Muscle layer of colon (tissue), 2 donors: ENCODE measurements around the gene CCDC127.

Source experiments
- H3K27ac ChIP-seq: one replicate; pipeline ENCODE4 v1.7.0; 2013; ENCODE audit warnings: low read depth, mild to moderate bottlenecking, low read length, moderate library complexity
- H3K27me3 ChIP-seq, 2 donors: one replicate each; pipeline ENCODE4 v1.7.0; 2013; ENCODE audit warnings: low read length in 2 of 2, mild to moderate bottlenecking in 2 of 2; ENCODE audit not compliant: insufficient read depth in 2 of 2, control insufficient read depth in 1 of 2
- H3K36me3 ChIP-seq: one replicate; pipeline ENCODE4 v1.7.0; 2013; ENCODE audit warnings: mild to moderate bottlenecking, low read length; ENCODE audit not compliant: insufficient read depth
- H3K4me1 ChIP-seq: one replicate; pipeline ENCODE4 v1.7.0; 2013; ENCODE audit warnings: mild to moderate bottlenecking, low read length; ENCODE audit not compliant: insufficient read depth
- H3K4me3 ChIP-seq, 2 donors: one replicate each; pipeline ENCODE4 v1.7.0; 2013; ENCODE audit warnings: low read length in 2 of 2, low read depth in 1 of 2, mild to moderate bottlenecking in 1 of 2, moderate library complexity in 1 of 2
- H3K9ac ChIP-seq: one replicate; pipeline ENCODE4 v1.7.0; 2013; ENCODE audit warnings: low read length
- H3K9me3 ChIP-seq: one replicate; pipeline ENCODE4 v1.7.0; 2013; ENCODE audit warnings: mild to moderate bottlenecking, low read length
- donor health status: abdominal sarcoma.
- donor health status: Adenocarcinoma of cecum.

CCDC127 gene

GRCh38 chr5:174876-175465, 43.0 kb downstream of the CCDC127 start:
- H3K27ac ChIP-seq, result no peak overlapping the region
- H3K9ac ChIP-seq, result no peak overlapping the region
- no peaks in the 10 kb centered on the region for H3K4me1 ChIP-seq
- no peaks in the 10 kb centered on the region for H3K36me3 ChIP-seq
- no peaks in the 10 kb centered on the region for H3K9me3 ChIP-seq
- H3K27me3 ChIP-seq, result no peaks in the 10 kb centered on the region
- H3K4me3 ChIP-seq, result no peak overlapping the region

- Histone ChIP-seq H3K9me3 (no peaks in the 10 kb centered on the region), H3K9ac (no peak overlapping the region), H3K4me1 (no peaks in the 10 kb centered on the region), H3K27me3 (no peaks in the 10 kb centered on the region), H3K36me3 (no peaks in the 10 kb centered on the region), H3K4me3 (no peak overlapping the region), H3K27ac (no peak overlapping the region)
These were observed 43.7 kb downstream of the CCDC127 start for GRCh38 chr5:174291-174600.

GRCh38 chr5:173392-174290, 44.3 kb downstream of the CCDC127 start:
- no peaks in the 10 kb centered on the region for H3K27me3 ChIP-seq
- no peaks in the 10 kb centered on the region for H3K9me3 ChIP-seq
- no peak overlapping the region for H3K4me3 ChIP-seq
- no peak overlapping the region for H3K9ac ChIP-seq
- H3K27ac ChIP-seq, result no peak overlapping the region
- no peaks in the 10 kb centered on the region for H3K4me1 ChIP-seq
- no peaks in the 10 kb centered on the region for H3K36me3 ChIP-seq

DNA sequence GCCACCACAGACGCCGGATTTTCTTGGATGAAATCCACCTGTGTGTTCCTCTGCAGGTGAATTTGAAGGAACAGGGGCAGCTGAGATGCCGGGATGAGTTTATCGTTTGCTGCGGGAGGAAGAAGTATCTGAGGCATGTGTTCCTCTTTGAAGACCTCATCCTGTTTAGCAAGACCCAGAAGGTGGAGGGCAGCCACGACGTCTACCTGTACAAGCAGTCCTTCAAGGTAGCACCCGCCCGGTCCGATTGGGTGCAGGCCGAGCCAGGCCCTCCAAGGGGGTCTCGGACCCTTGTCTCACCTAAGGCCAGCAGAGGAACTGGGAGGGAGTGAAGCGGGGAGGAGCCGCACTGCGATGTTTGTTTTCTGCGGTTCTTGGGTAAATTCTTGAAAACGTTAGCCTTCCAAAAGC, 45.1 kb downstream of the CCDC127 start:
- no peak overlapping the region for H3K27ac ChIP-seq
- H3K9ac ChIP-seq, result no peak overlapping the region
- no peaks in the 10 kb centered on the region for H3K36me3 ChIP-seq
- no peaks in the 10 kb centered on the region for H3K4me1 ChIP-seq
- H3K4me3 ChIP-seq, result no peak overlapping the region
- H3K9me3 ChIP-seq, result no peaks in the 10 kb centered on the region
- no peaks in the 10 kb centered on the region for H3K27me3 ChIP-seq

GRCh38 chr5:172421-172820, 45.5 kb downstream of the CCDC127 start:
- Histone ChIP-seq H3K27me3 (no peaks in the 10 kb centered on the region), H3K4me1 (no peaks in the 10 kb centered on the region), H3K27ac (no peak overlapping the region), H3K9me3 (no peaks in the 10 kb centered on the region), H3K4me3 (no peak overlapping the region), H3K9ac (no peak overlapping the region), H3K36me3 (no peaks in the 10 kb centered on the region)

- H3K27me3 ChIP-seq, result no peaks in the 10 kb centered on the region
- no peaks in the 10 kb centered on the region for H3K4me1 ChIP-seq
- H3K4me3 ChIP-seq, result no peak overlapping the region
- H3K27ac ChIP-seq, result no peak overlapping the region
- no peak overlapping the region for H3K9ac ChIP-seq
- no peaks in the 10 kb centered on the region for H3K9me3 ChIP-seq
- H3K36me3 ChIP-seq, result no peaks in the 10 kb centered on the region
These were observed 46.1 kb downstream of the CCDC127 start for GRCh38 chr5:171801-172331.

DNA sequence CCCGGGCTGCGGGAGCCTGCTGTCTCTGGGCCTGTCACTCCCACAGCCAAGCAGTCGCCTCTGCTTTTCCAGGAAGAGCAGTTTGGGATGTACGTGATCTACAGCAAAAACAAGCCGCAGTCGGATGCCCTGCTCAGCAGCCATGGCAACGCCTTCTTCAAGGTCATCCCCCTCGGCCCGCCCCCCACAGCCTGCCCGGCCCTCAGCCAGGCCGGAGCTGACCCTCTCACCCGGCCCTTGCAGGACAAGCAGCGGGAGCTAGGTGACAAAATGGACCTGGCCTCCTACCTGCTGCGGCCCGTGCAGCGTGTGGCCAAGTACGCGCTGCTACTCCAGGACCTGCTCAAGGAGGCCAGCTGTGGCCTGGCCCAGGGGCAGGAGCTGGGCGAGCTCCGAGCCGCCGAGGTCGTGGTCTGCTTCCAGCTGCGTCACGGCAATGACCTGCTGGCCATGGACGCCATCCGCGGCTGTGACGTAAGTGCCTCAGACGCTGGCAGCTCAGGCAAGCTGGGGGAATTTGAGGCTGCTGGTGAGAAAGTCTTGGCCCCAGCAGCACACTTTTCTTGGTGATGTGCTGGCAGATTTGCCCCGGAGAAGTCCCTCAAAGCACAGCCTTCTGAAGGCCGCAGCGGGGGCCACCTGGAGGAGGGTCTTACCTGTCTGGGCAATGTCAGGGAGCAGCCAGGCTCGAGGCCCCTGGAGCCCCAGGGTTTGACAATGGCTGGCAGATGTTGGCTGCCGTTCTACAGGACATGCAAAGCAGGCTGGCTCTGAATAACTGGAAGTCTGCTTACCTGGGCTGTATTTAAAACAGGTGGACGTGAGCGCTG, 46.8 kb downstream of the CCDC127 start:
- Histone ChIP-seq H3K27ac (no peak overlapping the region), H3K36me3 (no peaks in the 10 kb centered on the region), H3K9me3 (no peaks in the 10 kb centered on the region)

GRCh38 chr5:169728-170094, 48.2 kb downstream of the CCDC127 start:
- H3K4me1 ChIP-seq, result no peaks in the 10 kb centered on the region
- no peaks in the 10 kb centered on the region for H3K27me3 ChIP-seq
- H3K9me3 ChIP-seq, result no peaks in the 10 kb centered on the region
- H3K36me3 ChIP-seq, result no peaks in the 10 kb centered on the region
- H3K9ac ChIP-seq, result no peak overlapping the region
- H3K27ac ChIP-seq, result no peak overlapping the region
- no peak overlapping the region for H3K4me3 ChIP-seq

More for the DNA sequence above, 46.8 kb downstream of the CCDC127 start:
- Histone ChIP-seq H3K9ac (no peak overlapping the region), H3K4me3 (no peak overlapping the region), H3K27me3 (no peaks in the 10 kb centered on the region), H3K4me1 (no peaks in the 10 kb centered on the region)

GRCh38 chr5:169071-169727, 48.8 kb downstream of the CCDC127 start:
- Histone ChIP-seq H3K4me3 (no peak overlapping the region), H3K27ac (no peak overlapping the region), H3K9me3 (no peaks in the 10 kb centered on the region), H3K36me3 (no peaks in the 10 kb centered on the region), H3K4me1 (no peaks in the 10 kb centered on the region), H3K9ac (no peak overlapping the region), H3K27me3 (no peaks in the 10 kb centered on the region)

- Histone ChIP-seq H3K9ac (no peak overlapping the region), H3K27me3 (no peaks in the 10 kb centered on the region), H3K36me3 (no peaks in the 10 kb centered on the region), H3K27ac (no peak overlapping the region), H3K9me3 (no peaks in the 10 kb centered on the region), H3K4me3 (no peak overlapping the region), H3K4me1 (no peaks in the 10 kb centered on the region)
These were observed 49.8 kb downstream of the CCDC127 start for GRCh38 chr5:167982-168660.
